Spinal cord (tissue), 10 donors: ENCODE data around the gene EOLA1. TPM values are rescaled to one million over a fixed set of nuclear protein-coding genes. Genes with fewer than 3 reads are reported as not detected.
"Not testable (repeated sequence)": the region's sequence is repeated elsewhere in the genome, so short reads cannot be mapped to it uniquely, and the experiment has no call there.

Source experiments
- DNase-seq, 6 donors: peaks; one replicate each; pipeline versions ENCODE4 v3.0.0 to v3.0.0-alpha.2; 2013 to 2015; ENCODE audit warnings: low spot score in 6 of 6, low read depth in 4 of 6
- H3K27ac ChIP-seq: one replicate; pipeline ENCODE4 v1.5.1; 2013; ENCODE audit warnings: low read depth, low read length, control low read depth
- H3K27me3 ChIP-seq: one replicate; pipeline ENCODE4 v1.6.1; 2013; ENCODE audit warnings: low read length; ENCODE audit not compliant: control insufficient read depth, insufficient read depth
- H3K36me3 ChIP-seq: one replicate; pipeline ENCODE4 v1.6.1; 2013; ENCODE audit warnings: low read length; ENCODE audit not compliant: control insufficient read depth, insufficient read depth
- H3K4me1 ChIP-seq: one replicate; pipeline ENCODE4 v1.6.1; 2013; ENCODE audit warnings: low read length; ENCODE audit not compliant: control insufficient read depth, insufficient read depth
- H3K4me3 ChIP-seq: one replicate; pipeline ENCODE4 v1.5.1; 2013; ENCODE audit warnings: low read depth, low read length, control low read depth
- H3K9me3 ChIP-seq: one replicate; pipeline ENCODE4 v1.6.1; 2013; ENCODE audit warnings: low read length; ENCODE audit not compliant: control insufficient read depth, insufficient read depth
- WGBS: methylation state at CpG from one replicate; pipeline ENCODE4 v1.1.5; 2013; ENCODE audit warnings: missing lambda C conversion rate; ENCODE audit not compliant: insufficient coverage; 5-methylcytosine and 5-hydroxymethylcytosine counted together
- polyA plus RNA-seq, 2 donors: library from polyadenylated mRNA; unstranded; fragments of 120-200 nt; gene quantifications; one replicate each; pipeline ENCODE4 v1.2.1, GENCODE V29; 2013; ENCODE audit not compliant: insufficient read length in 2 of 2
- total RNA-seq, 2 donors: library from RNA; depleted of rRNA in 1 of 2; stranded (reverse); fragments of 120-200 nt in 1 of 2; fragments of >200 nt in 1 of 2; gene quantifications; one replicate each; pipeline versions ENCODE4 v1.2.3 to v1.2.4, GENCODE V29; 2013 to 2014
- donor health status: healthy.

Gene EOLA1
- total and polyA plus RNA-seq, 4 donors = 13.7 to 26.8 (median 23.3) TPM

DNA sequence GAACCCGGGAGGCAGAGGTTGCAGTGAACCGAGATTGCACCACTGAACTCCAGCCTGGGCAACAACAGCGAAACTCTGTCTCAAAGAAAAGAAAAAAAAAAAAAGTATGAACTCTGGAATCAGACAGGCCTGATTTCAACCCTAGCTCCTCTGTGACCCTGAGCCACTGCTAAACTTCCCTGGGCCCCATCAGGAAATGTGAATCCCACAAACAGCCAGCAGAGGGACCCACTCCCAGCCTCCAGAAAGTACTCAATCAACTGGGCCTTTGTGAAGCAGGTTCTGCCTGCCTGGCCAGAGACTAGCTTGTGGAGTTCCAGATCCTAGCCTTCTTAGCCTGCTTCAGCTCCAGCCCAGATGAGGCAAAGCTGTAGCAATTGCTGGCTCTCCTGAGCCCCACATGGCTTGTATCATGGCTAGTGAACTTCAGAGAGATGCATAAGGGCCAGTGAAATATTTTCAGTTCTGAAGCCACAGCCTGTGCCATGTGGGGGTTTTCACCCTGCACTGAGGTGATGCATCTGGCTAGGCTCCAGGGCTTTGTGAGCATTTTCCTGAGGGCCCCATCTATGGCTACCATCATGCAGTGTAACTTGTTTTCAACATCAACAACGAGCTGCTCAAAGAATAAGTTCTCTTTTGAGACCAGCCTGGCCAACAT, 28.5 kb upstream of the EOLA1 start:
- H3K36me3 ChIP-seq = no peaks in the 10 kb centered on the region
- WGBS = 63% methylated on average over 4 of the region's 4 CpGs
- peaks cover 9% of the 10 kb centered on the region for H3K4me1 ChIP-seq
- H3K27ac ChIP-seq = no peak overlapping the region
- DNase-seq = peak in 3 of 6 donors; percentile 20 to 55 (median 54)
- H3K9me3 ChIP-seq = no peaks in the 10 kb centered on the region
- H3K27me3 ChIP-seq = no peaks in the 10 kb centered on the region
- no peak overlapping the region for H3K4me3 ChIP-seq

DNA sequence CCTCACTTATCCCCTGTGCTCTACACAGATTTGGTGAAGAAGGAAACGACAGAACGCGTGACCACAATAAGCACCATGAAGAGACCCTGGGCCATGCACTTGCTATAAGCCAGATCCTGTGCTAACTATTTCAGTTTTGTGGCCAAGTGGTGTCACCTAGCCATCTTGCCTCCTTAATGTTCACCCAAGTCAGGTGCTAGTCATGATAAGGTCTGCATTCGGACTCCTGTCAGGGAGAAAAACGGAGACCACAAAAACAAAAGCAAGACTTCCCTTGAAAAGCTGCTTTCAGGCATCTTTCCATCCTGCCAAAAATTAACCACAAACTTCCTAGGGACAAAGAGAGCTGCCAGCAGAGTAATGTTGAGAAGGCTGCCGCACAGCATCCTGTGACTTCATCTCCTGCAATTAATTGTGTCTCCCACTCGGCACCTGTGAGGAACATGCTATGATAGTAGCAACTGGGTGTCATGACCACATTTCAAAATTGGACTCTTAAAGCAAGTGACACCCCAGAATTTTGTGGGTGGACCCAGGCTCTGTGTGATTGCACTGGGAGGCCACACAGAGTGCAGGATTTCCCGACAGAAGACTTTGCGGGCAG, 26.9 kb upstream of the EOLA1 start:
- Histone ChIP-seq H3K36me3 (no peaks in the 10 kb centered on the region), H3K27me3 (no peaks in the 10 kb centered on the region), H3K4me1 (peaks cover 9% of the 10 kb centered on the region), H3K27ac (no peak overlapping the region), H3K9me3 (no peaks in the 10 kb centered on the region), H3K4me3 (no peak overlapping the region)
- DNase-seq = no peak
- WGBS = 78% methylated on average over 8 of the region's 9 CpGs

DNA sequence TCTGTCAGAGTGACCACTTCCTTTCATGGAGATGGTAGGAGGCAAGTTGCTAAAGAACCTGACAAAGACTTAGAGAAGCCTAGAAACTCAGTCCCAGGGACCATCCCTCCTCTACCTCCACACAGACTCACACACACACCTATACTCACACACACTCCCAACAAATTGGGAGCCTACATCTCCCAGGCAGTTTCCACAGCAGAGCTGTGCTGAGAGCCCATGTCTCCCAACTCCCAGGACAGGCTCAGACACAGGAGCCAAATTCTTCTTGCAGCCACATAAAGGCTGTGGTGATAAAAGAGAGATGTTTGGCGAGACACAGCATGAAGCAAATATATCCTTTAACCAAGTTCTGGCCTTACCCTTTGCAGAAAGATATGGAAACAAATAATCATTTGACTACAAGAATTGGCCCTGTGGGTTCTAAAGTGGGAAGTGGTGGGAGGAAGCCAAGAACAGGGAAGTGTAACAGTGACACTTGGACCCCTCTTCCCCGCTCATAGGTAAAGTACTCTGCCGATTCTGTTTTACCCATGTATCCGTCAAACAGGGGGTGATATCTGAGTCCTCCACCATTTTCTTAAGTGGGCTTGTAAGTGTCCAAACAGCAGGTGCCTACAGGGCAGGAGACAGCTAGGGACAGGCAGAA, 24.7 kb upstream of the EOLA1 start:
- no peak overlapping the region for H3K27ac ChIP-seq
- no peak overlapping the region for H3K4me3 ChIP-seq
- 83% methylated on average over 3 of the region's 4 CpGs for WGBS
- DNase-seq = no peak
- H3K36me3 ChIP-seq = no peaks in the 10 kb centered on the region
- no peaks in the 10 kb centered on the region for H3K27me3 ChIP-seq
- H3K4me1 ChIP-seq = peaks cover 3% of the 10 kb centered on the region
- no peaks in the 10 kb centered on the region for H3K9me3 ChIP-seq

DNA sequence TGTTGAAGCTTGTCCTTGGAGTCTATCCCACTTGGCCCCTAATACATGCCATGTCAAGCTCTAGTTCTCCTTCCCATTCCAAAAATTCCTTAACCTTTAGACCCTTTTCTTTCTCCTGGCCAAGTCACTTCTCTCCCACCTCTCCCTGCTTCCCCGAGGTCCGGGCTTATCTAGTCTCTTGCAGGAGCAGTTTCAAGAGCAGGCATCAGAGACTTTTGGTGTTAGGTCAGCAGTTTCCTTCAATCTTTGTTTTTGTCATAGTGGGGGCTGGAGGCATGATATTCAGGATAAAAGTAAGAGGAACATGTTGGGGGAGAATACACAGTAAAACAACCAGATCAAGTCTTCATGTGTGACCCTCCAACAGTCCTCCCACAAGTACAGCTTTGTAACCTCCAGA, 24.2 kb upstream of the EOLA1 start:
- no peak overlapping the region for H3K4me3 ChIP-seq
- no peak overlapping the region for H3K27ac ChIP-seq
- WGBS = no CpG with 5 or more reads among the region's 2 CpGs
- H3K4me1 ChIP-seq = peaks cover 3% of the 10 kb centered on the region
- H3K36me3 ChIP-seq = no peaks in the 10 kb centered on the region
- H3K27me3 ChIP-seq = no peaks in the 10 kb centered on the region
- DNase-seq = no peak
- H3K9me3 ChIP-seq = no peaks in the 10 kb centered on the region

DNA sequence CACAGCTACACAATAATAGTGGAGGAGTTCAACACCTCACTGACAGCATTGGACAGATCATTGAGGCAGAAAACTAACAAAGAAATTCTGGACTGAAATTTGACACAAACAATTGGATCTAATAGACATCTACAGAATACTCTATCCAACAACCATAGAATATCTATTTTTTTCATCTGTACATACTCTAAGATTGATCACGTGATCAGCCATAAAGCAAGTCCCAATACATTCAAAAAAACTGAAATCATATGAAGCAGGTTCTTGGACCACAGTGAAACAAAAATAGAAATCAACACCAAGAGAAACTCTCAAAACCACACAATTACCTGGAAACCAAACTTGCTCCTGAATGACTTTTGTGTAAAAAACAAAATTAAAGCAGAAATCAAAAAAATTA, 23.5 kb upstream of the EOLA1 start:
- Histone ChIP-seq H3K4me1 (peaks cover 3% of the 10 kb centered on the region), H3K4me3 (no peak overlapping the region), H3K27me3 (no peaks in the 10 kb centered on the region), H3K36me3 (no peaks in the 10 kb centered on the region), H3K27ac (no peak overlapping the region), H3K9me3 (no peaks in the 10 kb centered on the region)
- no peak for DNase-seq
- WGBS = 40% methylated on average over 1 of the region's 1 CpG

DNA sequence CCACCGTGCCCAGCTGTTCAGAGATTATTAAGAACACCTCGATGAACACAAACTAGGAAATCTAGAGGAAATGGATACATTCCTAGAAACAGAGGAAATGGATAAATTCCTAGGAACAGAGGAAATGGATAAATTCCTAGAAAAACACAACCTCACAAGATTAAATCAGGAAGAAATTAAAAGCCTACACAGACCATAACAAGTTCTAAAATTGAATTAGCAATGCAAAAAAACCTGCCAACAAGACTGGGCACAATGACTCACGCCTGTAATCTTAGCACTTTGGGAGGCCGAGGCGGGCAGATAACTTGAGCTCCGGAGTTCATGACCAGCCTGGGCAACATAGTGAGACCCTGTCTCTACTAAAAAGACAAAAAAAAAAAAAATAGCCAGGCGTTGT, 22.6 kb upstream of the EOLA1 start:
- H3K4me1 ChIP-seq = no peaks in the 10 kb centered on the region
- H3K27me3 ChIP-seq = no peaks in the 10 kb centered on the region
- no peak overlapping the region for H3K4me3 ChIP-seq
- H3K27ac ChIP-seq = no peak overlapping the region
- WGBS = no CpG with 5 or more reads among the region's 7 CpGs
- no peaks in the 10 kb centered on the region for H3K36me3 ChIP-seq
- no peaks in the 10 kb centered on the region for H3K9me3 ChIP-seq
- no peak for DNase-seq

DNA sequence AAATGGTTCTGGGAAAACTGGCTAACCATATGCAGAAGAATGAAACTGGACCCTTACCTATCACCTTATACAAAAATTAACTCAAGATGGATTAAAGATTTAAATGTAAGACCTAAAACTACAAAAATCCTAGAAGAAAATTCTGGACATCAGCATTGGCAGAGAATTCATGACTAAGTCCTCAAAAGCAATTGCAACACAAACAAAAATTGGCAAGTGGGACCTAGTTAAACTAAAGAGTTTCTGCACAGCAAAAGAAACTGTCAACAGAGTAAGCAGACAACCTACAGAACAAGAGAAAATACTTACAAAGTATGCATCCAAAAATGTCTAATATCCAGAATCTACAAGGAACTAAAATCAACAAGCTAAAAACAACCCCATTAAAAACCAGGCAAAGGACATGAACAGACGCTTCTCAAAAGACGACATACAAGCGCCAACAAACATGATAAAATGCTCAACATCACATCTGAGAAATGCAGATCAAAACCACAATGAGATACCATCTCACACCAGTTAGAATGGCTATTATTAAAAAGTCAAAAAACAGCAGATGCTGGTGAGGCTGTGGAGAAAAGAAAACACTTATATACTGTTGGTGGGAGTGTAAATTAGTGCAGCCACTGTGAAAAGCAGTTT, 20.1 kb upstream of the EOLA1 start:
- not testable (repeated sequence) for H3K4me1 ChIP-seq, H3K27me3 ChIP-seq, H3K9me3 ChIP-seq, DNase-seq, H3K4me3 ChIP-seq, H3K27ac ChIP-seq, H3K36me3 ChIP-seq
- WGBS = 90% methylated on average over 2 of the region's 3 CpGs

DNA sequence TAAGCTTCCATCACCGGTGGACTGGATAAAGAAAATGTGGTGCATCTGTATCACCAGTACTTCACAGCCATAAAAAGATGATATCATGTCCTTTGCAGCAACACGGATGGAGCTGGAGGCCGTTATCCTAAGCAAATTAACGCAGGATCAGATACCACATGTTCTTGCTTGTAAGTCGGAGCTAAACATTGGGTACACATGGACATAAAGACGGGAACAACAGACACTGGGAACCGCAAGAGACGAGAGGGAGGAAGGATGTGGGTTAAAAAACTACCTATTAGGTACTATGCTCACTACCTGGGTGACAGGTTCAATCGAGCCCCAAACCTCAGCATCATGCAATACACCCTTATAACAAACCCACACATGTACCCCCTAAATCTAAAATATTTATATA, 19.4 kb upstream of the EOLA1 start:
- Histone ChIP-seq H3K9me3 (no peaks in the 10 kb centered on the region), H3K4me3 (no peak overlapping the region), H3K27ac (no peak overlapping the region), H3K27me3 (no peaks in the 10 kb centered on the region), H3K4me1 (peaks cover 13% of the 10 kb centered on the region), H3K36me3 (no peaks in the 10 kb centered on the region)
- 65% methylated on average over 4 of the region's 9 CpGs for WGBS
- no peak for DNase-seq

DNA sequence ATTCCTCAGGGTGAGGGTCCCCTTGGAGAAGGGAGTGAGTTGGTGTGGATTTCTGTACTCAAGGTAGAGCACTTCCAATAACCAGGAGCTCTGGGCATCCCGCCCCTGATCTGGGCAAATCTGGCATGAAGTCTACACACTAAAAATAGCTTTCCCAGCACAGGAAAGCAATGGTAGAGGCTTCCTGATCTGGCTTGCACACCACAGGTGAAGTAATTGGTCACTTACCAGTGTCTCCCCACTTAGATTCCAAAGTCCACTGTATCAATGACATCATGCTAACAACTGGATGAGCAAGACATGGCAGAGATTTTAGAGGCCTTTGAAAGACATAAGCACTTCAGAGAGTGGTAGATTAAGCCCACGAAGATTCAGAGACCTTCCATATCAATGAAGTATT, 17.9 kb upstream of the EOLA1 start:
- WGBS = 100% methylated on average over 1 of the region's 2 CpGs
- peaks cover 13% of the 10 kb centered on the region for H3K4me1 ChIP-seq

More for the DNA sequence above, 17.9 kb upstream of the EOLA1 start:
- Histone ChIP-seq H3K27me3 (no peaks in the 10 kb centered on the region), H3K27ac (no peak overlapping the region), H3K4me3 (no peak overlapping the region), H3K36me3 (no peaks in the 10 kb centered on the region), H3K9me3 (no peaks in the 10 kb centered on the region)
- DNase-seq = no peak
